ENCODE measurements around the gene CDKN2B-AS1.
"Not testable (repeated sequence)": the region's sequence is repeated elsewhere in the genome, so short reads cannot be mapped to it uniquely, and the experiment has no call there.

CDKN2B-AS1 gene

DNA sequence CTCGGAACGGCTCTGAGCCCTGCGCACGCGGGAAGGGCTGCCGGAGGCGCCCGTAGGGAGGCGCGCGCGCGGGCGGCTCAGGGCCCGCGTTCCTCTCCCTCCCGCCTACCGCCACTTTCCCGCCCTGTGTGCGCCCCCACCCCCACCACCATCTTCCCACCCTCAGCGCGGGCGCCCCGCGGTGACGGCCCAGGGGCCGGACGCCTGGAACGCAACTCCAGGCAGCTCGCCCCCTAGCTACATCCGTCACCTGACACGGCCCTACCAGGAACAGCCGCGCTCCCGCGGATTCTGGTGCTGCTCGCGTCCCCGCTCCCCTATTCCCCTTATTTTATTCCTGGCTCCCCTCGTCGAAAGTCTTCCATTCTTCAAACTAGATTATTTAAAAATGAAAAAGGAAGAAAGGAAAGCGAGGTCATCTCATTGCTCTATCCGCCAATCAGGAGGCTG is at the start of gene CDKN2B-AS1:
TSS of gene CDKN2B-AS1 (plus strand) at position 236 of the 450 bp plus-strand sequence.
- peak; percentile 42 to 61 for DNase-seq

DNA sequence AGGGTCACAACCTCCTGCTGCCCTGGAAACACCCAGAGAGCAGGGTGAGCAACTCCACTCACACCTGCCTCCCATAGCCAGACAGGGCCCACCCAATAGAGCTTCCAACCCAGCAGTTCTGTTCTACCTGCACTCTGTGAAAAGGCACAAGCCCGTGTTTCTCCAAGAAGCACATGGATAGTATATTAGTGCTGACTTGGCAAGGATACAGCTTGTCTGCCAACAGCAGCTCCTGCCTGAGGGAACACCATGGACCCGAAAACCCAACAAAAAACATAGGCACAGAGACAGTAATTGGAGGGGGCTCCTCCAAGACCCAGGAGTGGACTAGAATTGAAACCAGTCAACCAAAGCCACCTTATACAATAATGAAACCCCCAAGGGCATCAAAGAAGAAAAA is 49.0 kb upstream of the CDKN2B-AS1 start:
- DNase-seq, result no peak

- DNase-seq, result no peak
Observed at GRCh38 chr9:21958833-21959232, 35.8 kb upstream of the CDKN2B-AS1 start.

GRCh38 chr9:21959268-21959667 is 35.3 kb upstream of the CDKN2B-AS1 start:
- DNase-seq, result not testable (repeated sequence)

DNA sequence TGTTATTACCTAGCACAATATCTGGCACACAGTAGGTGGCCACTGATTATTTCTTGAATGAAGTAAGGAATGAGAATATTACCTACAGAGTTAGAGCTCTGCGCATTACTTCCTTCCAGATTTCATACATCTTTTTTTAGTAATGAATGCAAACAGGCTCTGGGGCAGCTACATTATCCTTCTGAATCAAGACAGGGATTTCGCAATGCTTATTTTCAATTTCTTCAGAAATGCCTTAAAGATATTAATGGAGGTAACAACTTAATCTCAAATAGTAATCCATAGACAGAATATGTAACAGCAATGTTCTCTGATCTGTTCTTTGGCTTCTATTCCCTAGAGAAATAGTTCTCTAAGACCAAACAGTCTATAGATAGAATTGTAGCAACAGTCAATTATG is 33.0 kb upstream of the CDKN2B-AS1 start:
- no peak for DNase-seq

- peak; percentile 69 to 72 for DNase-seq
Observed at GRCh38 chr9:21964925-21965385, 29.6 kb upstream of the CDKN2B-AS1 start.

DNA sequence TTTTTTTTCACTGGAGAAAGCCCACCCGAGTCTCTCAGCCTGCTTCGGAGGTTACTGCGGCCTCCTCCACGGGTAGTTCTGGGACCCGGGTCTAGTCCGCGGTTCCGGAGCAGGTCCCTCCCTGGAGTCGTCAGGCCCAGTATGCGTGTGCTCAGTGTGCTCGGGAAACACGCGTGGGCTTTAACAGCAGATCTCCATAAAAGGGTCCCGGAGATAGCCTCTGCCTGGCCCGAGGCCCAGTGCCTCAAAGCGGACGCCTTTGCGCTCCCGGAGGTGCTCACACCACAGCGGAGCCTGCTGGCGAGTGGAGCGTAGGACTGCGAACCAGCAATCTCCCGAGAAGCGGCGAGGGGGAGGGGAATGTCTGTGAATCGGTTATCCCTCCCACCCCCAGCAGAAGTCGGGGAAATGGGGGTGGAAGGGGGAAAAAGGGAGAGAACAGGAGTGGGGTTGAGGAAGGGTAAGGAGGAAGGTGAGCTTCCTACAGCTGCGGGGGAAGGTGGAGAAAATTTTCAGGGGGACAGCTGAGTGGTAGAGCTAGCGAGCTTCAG is 29.1 kb upstream of the CDKN2B-AS1 start:
- peak; percentile 48 to 51 for DNase-seq

GRCh38 chr9:21966140-21966851 is 28.3 kb upstream of the CDKN2B-AS1 start:
- no peak for DNase-seq

DNA sequence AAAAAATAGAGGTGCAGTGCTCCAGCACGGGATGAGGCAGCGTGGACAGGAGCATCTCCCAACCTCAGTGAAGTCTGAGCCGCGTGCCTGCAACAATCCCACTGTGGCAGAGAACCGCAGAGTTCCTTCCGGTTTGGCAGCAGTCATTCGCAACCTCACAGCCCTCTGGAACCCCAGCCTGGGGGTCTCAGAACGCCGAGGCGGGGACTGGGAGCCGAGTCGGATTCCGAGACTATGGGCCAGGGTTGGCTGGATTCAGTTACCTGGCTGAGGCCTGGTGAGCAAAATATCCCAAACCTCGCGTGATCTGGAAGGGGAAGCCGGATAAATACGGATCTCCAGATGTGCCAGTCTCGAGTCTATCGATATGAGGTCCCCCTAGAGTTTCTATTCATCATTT is 27.4 kb upstream of the CDKN2B-AS1 start:
- DNase-seq, result no peak

GRCh38 chr9:21967702-21968101 is 26.9 kb upstream of the CDKN2B-AS1 start:
- no peak for DNase-seq

GRCh38 chr9:21968331-21969010 is 26.1 kb upstream of the CDKN2B-AS1 start:
- no peak for DNase-seq

GRCh38 chr9:21969011-21969940 is 25.3 kb upstream of the CDKN2B-AS1 start:
- no peak for DNase-seq

DNA sequence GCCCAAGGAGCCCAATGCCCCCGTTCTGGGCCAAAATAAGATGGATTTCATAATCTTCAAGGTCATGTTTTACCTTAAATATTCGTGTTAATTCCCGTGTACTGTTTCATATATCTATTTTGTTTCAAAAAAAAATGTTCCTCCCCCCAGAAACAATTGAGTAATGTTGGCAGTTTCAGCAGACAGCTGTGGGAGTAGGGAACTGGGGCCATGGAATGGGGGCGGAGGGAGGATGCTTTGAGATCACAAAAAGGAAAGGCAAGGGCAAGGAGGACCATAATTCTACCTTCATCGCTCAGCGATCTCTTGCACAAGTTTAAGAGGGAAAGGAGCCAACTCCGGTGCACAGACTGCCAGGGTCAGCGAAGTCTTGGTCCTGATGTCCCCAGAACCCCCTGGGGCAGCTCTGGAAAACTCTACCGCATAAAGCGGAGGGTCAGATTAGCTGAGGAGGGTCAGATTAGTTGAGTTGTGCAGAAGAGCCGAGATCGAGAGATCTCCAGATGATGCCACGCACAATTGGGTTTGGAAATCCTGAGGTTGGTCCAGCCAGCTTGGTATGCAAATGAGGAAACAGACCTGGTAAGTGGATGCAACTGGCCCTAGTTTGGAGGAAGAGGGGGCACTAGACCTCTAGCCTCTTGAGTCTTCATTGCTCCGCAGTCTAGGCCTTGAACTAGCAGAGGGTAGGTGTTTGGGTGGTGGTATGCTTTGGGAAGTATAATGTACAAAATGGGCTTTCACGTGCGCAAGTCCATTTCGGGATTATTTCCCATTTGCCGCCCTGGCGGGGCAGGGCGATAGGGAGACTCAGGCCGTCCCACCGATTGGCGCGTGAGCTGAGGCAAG is 24.4 kb upstream of the CDKN2B-AS1 start:
- DNase-seq, result no peak

- DNase-seq, result no peak
Observed at GRCh38 chr9:21970800-21971640, 23.6 kb upstream of the CDKN2B-AS1 start.

DNA sequence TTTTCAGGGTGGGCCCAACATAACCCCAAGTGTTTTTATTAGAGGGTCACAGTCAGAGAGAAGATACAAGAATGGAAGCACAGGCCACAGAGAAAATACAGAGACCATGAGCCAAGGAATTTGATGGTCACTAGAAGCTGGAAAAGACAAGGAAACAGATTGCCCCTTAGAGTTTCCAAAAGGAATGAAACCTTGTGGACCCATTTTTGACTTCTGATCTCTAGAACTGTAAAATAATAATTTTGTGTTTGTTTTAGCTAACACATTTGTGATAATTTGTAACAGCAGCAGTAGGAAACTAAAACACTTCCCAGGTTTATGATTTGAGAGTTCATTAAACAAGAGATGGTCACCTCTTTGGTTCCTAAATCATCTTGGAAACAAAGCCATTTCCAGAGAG is 22.2 kb upstream of the CDKN2B-AS1 start:
- DNase-seq, result no peak

- DNase-seq, result no peak
Observed at GRCh38 chr9:21974343-21974721, 20.3 kb upstream of the CDKN2B-AS1 start.

GRCh38 chr9:21974722-21975409 is 19.7 kb upstream of the CDKN2B-AS1 start:
- DNase-seq, result peak in 1 of 2 donors; percentile 51

- DNase-seq, result no peak
Observed at GRCh38 chr9:21976334-21976875, 18.2 kb upstream of the CDKN2B-AS1 start.

- DNase-seq, result no peak
Observed at GRCh38 chr9:21982391-21982790, 12.2 kb upstream of the CDKN2B-AS1 start.

All from CD4-positive, alpha-beta T cell treated with Interleukin-4 for 1 hour (primary cell).